Upper lobe of right lung (tissue), 1 donor: ENCODE results near the gene ALCAM. TPM values are rescaled to one million over a fixed set of nuclear protein-coding genes. Genes with fewer than 3 reads are reported as not detected.

Experiments used
- ATAC-seq: fragments of 200-7000 bp; cut with Tn5 transposase; one replicate; pipeline ENCODE4 v1.9.1; 2020; ENCODE audit warnings: mild to moderate bottlenecking, moderate library complexity
- DNase-seq: peaks from one replicate; pipeline ENCODE4 v3.0.0-alpha.2; 2020
- H3K27ac ChIP-seq: fragments of 200-600 bp; one replicate; pipeline ENCODE4 v1.8.0; 2022
- H3K27me3 ChIP-seq: fragments of 200-600 bp; one replicate; pipeline ENCODE4 v1.8.0; 2022; ENCODE audit warnings: mild to moderate bottlenecking
- H3K36me3 ChIP-seq: fragments of 200-600 bp; one replicate; pipeline ENCODE4 v1.8.0; 2022
- H3K4me1 ChIP-seq: fragments of 200-600 bp; one replicate; pipeline ENCODE4 v1.8.0; 2022
- H3K4me3 ChIP-seq: fragments of 200-600 bp; one replicate; pipeline ENCODE4 v1.8.0; 2022; ENCODE audit warnings: mild to moderate bottlenecking
- H3K9me3 ChIP-seq: fragments of 200-600 bp; one replicate; pipeline ENCODE4 v1.8.0; 2022
- CTCF ChIP-seq: fragments of 200-600 bp; IDR thresholded peaks from one replicate; pipeline ENCODE4 v1.8.0; 2022; ENCODE audit warnings: antibody characterized with exemption
- intact Hi-C: fragments of 100-400 bp; cut with DNase I; formaldehyde crosslinking; loops from one replicate; pipeline ENCODE4 v1.11.0; 2022
- total RNA-seq: library from RNA; stranded (reverse); fragmentation: NEBNext Ultra II Directional; extraction: Animal tissue kit (Norgen Biotek cat#: 25700); gene quantifications from one replicate; pipeline ENCODE4 v1.2.1, GENCODE V29; 2021
- donor health status: DM: no; HTN: yes; CAD: no; lungs with severe emphysema.

The ALCAM gene
- total RNA-seq, 1 donor from 2014 or later, result 202 TPM

GRCh38 chr3:105414841-105415240 is 48.1 kb downstream of the ALCAM start:
- Histone ChIP-seq H3K4me1 (no peaks in the 10 kb centered on the region), H3K36me3 (no peaks in the 10 kb centered on the region), H3K27ac (no peak overlapping the region), H3K27me3 (no peaks in the 10 kb centered on the region), H3K9me3 (no peaks in the 10 kb centered on the region), H3K4me3 (no peak overlapping the region)
- intact Hi-C loops, result no loop called here
- no peak for TF ChIP-seq CTCF
- no peak for ATAC-seq
- DNase-seq, result no peak

GRCh38 chr3:105415951-105416350 is 49.2 kb downstream of the ALCAM start:
- no peak for TF ChIP-seq CTCF
- intact Hi-C loops, result no loop called here
- no peaks in the 10 kb centered on the region for H3K27me3 ChIP-seq
- ATAC-seq, result no peak
- no peak overlapping the region for H3K4me3 ChIP-seq
- H3K9me3 ChIP-seq, result no peaks in the 10 kb centered on the region
- H3K36me3 ChIP-seq, result no peaks in the 10 kb centered on the region
- DNase-seq, result no peak
- no peak overlapping the region for H3K27ac ChIP-seq
- no peaks in the 10 kb centered on the region for H3K4me1 ChIP-seq

GRCh38 chr3:105417525-105418289 is 51.0 kb downstream of the ALCAM start:
- H3K36me3 ChIP-seq, result no peaks in the 10 kb centered on the region
- intact Hi-C loops, result no loop called here
- ATAC-seq, result no peak
- no peak overlapping the region for H3K4me3 ChIP-seq
- TF ChIP-seq CTCF, result no peak
- no peak for DNase-seq
- H3K27ac ChIP-seq, result no peak overlapping the region
- no peaks in the 10 kb centered on the region for H3K27me3 ChIP-seq
- no peaks in the 10 kb centered on the region for H3K9me3 ChIP-seq
- H3K4me1 ChIP-seq, result no peaks in the 10 kb centered on the region

GRCh38 chr3:105422645-105423044 is 55.9 kb downstream of the ALCAM start:
- DNase-seq (no peak), ATAC-seq (no peak)
- Histone ChIP-seq H3K36me3 (no peaks in the 10 kb centered on the region), H3K9me3 (no peaks in the 10 kb centered on the region), H3K27ac (no peak overlapping the region), H3K4me3 (no peak overlapping the region), H3K27me3 (no peaks in the 10 kb centered on the region), H3K4me1 (no peaks in the 10 kb centered on the region)
- intact Hi-C loops, result no loop called here
- no peak for TF ChIP-seq CTCF

GRCh38 chr3:105423397-105423796 is 56.7 kb downstream of the ALCAM start:
- no peaks in the 10 kb centered on the region for H3K9me3 ChIP-seq
- intact Hi-C loops, result no loop called here
- TF ChIP-seq CTCF, result no peak
- H3K27me3 ChIP-seq, result no peaks in the 10 kb centered on the region
- no peaks in the 10 kb centered on the region for H3K36me3 ChIP-seq
- no peak overlapping the region for H3K27ac ChIP-seq
- no peak for DNase-seq
- H3K4me3 ChIP-seq, result no peak overlapping the region
- no peaks in the 10 kb centered on the region for H3K4me1 ChIP-seq
- no peak for ATAC-seq
